ENCODE data around the gene HES5.

DNA sequence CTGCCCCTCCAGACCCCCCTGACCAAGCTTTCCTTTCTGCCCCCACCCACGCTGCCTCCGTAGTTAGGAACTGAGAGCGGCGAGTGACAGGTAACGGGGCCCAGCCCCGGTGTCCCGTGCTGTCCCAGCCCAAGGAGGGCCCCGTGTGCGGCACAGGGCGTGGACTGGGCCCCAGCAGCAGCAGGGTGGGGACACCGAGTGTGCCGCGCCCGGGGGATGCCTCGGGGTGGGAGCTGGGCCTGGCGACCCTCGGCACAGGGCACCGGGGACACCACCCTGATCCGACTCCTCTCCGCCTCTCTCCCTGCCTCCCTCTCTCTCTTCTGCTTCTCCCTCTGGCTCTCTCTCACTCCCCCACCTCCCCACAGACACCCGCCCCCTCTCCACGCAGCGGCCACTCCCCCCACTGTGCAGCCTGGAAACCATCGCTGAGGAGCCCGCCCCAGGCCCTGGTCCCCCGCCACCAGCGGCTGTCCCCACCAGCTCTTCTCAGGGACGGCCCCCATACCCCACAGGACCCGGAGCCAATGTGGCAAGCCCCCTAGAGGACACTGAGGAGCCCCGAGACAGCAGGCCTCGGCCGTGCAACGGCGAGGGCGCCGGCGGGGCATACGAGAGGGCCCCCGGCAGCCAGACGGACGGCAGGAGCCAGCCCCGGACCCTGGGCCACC lies 26.4 kb downstream of the HES5 start:
- TF ChIP-seq POLR2A (IDR thresholded peaks at IDR 0.05) = no peak
- no peak for TF ChIP-seq POLR2AphosphoS5 (IDR thresholded peaks at IDR 0.05)
- TF ChIP-seq, protein P1, sequence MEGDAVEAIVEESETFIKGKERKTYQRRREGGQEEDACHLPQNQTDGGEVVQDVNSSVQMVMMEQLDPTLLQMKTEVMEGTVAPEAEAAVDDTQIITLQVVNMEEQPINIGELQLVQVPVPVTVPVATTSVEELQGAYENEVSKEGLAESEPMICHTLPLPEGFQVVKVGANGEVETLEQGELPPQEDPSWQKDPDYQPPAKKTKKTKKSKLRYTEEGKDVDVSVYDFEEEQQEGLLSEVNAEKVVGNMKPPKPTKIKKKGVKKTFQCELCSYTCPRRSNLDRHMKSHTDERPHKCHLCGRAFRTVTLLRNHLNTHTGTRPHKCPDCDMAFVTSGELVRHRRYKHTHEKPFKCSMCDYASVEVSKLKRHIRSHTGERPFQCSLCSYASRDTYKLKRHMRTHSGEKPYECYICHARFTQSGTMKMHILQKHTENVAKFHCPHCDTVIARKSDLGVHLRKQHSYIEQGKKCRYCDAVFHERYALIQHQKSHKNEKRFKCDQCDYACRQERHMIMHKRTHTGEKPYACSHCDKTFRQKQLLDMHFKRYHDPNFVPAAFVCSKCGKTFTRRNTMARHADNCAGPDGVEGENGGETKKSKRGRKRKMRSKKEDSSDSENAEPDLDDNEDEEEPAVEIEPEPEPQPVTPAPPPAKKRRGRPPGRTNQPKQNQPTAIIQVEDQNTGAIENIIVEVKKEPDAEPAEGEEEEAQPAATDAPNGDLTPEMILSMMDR (IDR thresholded peaks at IDR 0.05 in 8 of 11, conservative IDR thresholded peaks at IDR 0.05 in 3 of 11) = no peak

Data from spleen (tissue), 7 donors.